Peyer's patch (tissue), 4 donors: ENCODE data around the gene TIMM10B.

Experiments used
- POLR2A ChIP-seq, 2 donors: fragments of 450-650 bp; IDR thresholded peaks; one replicate each; pipeline ENCODE4 v1.5.1; 2017; ENCODE audit warnings: antibody characterized with exemption in 2 of 2, mild to moderate bottlenecking in 2 of 2, moderate library complexity in 2 of 2
- TF ChIP-seq, protein P1 (sequence below), 6 experiments: fragments of 450-650 bp in 4 of 6; fragments of 200-600 bp in 2 of 6; sonication (generic) in 1 of 6; IDR thresholded peaks; one replicate each; pipeline ENCODE4 v1.5.1; 2017 to 2019; ENCODE audit warnings: antibody characterized with exemption in 6 of 6, mild to moderate bottlenecking in 3 of 6, moderate library complexity in 1 of 6

DNA sequence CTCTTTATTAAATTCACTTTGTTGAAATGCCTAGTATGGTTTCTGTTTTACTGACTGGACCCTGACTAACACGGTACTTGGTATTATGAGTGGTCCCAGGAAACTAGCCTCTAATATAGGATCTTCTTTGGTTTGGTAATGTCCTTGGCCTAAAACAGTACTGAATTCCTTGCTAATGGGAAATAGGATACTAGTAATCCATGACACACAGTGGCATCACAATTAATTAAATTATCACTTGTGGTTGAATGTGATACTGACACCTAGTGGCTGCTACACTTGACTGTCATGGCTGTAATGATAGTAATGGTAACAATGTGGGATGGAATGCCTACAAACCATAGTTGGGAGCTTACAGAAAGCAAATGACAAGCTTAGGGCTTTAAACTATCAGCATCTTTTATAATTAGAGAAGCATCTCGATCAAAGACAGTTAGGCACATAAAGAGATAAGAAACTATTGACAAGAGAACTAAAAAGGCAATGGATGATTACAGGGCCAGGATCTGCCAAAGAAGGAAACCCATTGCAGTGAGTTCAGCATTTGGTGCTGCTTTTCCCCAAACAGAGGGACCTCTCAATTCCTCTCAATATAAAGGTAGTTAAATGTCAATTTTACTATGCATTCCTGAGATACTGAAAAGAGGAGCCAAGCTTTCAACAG, 24.4 kb downstream of the TIMM10B start:
- TF ChIP-seq, protein P1, sequence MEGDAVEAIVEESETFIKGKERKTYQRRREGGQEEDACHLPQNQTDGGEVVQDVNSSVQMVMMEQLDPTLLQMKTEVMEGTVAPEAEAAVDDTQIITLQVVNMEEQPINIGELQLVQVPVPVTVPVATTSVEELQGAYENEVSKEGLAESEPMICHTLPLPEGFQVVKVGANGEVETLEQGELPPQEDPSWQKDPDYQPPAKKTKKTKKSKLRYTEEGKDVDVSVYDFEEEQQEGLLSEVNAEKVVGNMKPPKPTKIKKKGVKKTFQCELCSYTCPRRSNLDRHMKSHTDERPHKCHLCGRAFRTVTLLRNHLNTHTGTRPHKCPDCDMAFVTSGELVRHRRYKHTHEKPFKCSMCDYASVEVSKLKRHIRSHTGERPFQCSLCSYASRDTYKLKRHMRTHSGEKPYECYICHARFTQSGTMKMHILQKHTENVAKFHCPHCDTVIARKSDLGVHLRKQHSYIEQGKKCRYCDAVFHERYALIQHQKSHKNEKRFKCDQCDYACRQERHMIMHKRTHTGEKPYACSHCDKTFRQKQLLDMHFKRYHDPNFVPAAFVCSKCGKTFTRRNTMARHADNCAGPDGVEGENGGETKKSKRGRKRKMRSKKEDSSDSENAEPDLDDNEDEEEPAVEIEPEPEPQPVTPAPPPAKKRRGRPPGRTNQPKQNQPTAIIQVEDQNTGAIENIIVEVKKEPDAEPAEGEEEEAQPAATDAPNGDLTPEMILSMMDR (IDR thresholded peaks at IDR 0.05), result peak in 5 of 6 experiments; percentile 58 to 95 (median 89)
- no peak for TF ChIP-seq POLR2A (IDR thresholded peaks at IDR 0.05)
